PC-9 (cell line): ENCODE data around the gene PDS5B. TPM values are rescaled to one million over a fixed set of nuclear protein-coding genes. Genes with fewer than 3 reads are reported as not detected.

Source experiments
- BruUV-seq: library from RNA; stranded (reverse); fragments of 400-500 nt; replicated peaks from 2 replicates; lab custom pipeline; 2021; lab: Mats Ljungman, UMichigan
- CTCF ChIA-PET: fragments of 300-600 bp; sonication (Branson Sonifier 250); formaldehyde crosslinking; loops from one replicate; lab custom pipeline; 2022; ENCODE audit warnings: antibody characterized with exemption; lab: Charles Lee
- POLR2A ChIA-PET: fragments of 300-600 bp; sonication (Branson Sonifier 250); formaldehyde crosslinking; loops from one replicate; lab custom pipeline; 2022; ENCODE audit warnings: antibody characterized with exemption; ENCODE audit not compliant: unreplicated experiment; lab: Charles Lee
- DNase-seq, 2 experiments: peaks; one replicate each; pipeline versions ENCODE4 v3.0.0 to v3.0.0-alpha.2; 2015 to 2022; ENCODE audit warnings: mixed read lengths in 1 of 2
- H2AFZ ChIP-seq: fragments of 200-600 bp; sonication (generic); 2 replicates; pipeline ENCODE4 v1.8.1; 2017; ENCODE audit warnings: antibody characterized with exemption
- H3F3A ChIP-seq: fragments of 200-600 bp; sonication (generic); 2 replicates; pipeline ENCODE4 v1.8.1; 2017; ENCODE audit warnings: antibody characterized with exemption, mild to moderate bottlenecking, low read depth; ENCODE audit not compliant: insufficient read depth
- H3K27ac ChIP-seq: fragments of 200-600 bp; sonication (generic); 2 replicates; pipeline ENCODE4 v1.6.1; 2016; ENCODE audit warnings: mixed run types
- H3K27me3 ChIP-seq: fragments of 200-600 bp; sonication (generic); 2 replicates; pipeline ENCODE4 v1.6.1; 2016; ENCODE audit warnings: low read depth, mixed run types; ENCODE audit not compliant: insufficient read depth
- H3K36me3 ChIP-seq: fragments of 200-600 bp; sonication (generic); 2 replicates; pipeline ENCODE4 v1.6.1; 2016; ENCODE audit warnings: low read depth, mixed run types
- H3K4me1 ChIP-seq: fragments of 200-600 bp; sonication (generic); replicated peaks from 2 replicates; pipeline ENCODE4 v1.6.1; 2016; ENCODE audit warnings: mixed run types; ENCODE audit not compliant: insufficient read depth
- H3K4me2 ChIP-seq: fragments of 200-600 bp; sonication (generic); 2 replicates; pipeline ENCODE4 v1.6.1; 2017; ENCODE audit warnings: mixed run types
- H3K4me3 ChIP-seq: fragments of 200-600 bp; sonication (generic); 2 replicates; pipeline ENCODE4 v1.6.1; 2016; ENCODE audit warnings: mixed run types
- H3K79me2 ChIP-seq: fragments of 200-600 bp; sonication (generic); 2 replicates; pipeline ENCODE4 v1.6.1; 2017; ENCODE audit warnings: low read depth, mixed run types
- H3K9me2 ChIP-seq: fragments of 200-600 bp; sonication (generic); 2 replicates; pipeline ENCODE4 v1.8.1; 2017; ENCODE audit warnings: mild to moderate bottlenecking; ENCODE audit not compliant: insufficient read depth
- H3K9me3 ChIP-seq: fragments of 200-600 bp; sonication (generic); 2 replicates; pipeline ENCODE4 v1.8.1; 2016; ENCODE audit warnings: low read depth; ENCODE audit not compliant: insufficient read depth
- H4K20me1 ChIP-seq: fragments of 200-600 bp; sonication (generic); 2 replicates; pipeline ENCODE4 v1.8.1; 2017; ENCODE audit not compliant: insufficient read depth
- EZH2 ChIP-seq: fragments of 200-600 bp; sonication (generic); IDR thresholded peaks from 2 replicates; pipeline ENCODE4 v1.8.0; 2017; ENCODE audit warnings: antibody characterized with exemption, low read depth
- intact Hi-C: fragments of 100-400 bp; cut with micrococcal nuclease; formaldehyde crosslinking; loops from one replicate; pipeline ENCODE4 v1.10.0; 2022; ENCODE audit not compliant: unreplicated experiment
- total RNA-seq: library from RNA; stranded (reverse); gene quantifications from 2 replicates; pipeline ENCODE4 v1.2.3, GENCODE V29; 2021
- TF ChIP-seq, protein P1 (sequence below): fragments of 200-600 bp; sonication (generic); conservative IDR thresholded peaks from 2 replicates; pipeline ENCODE4 v1.6.1; 2017; ENCODE audit warnings: mixed run types, antibody characterized with exemption, mild to moderate bottlenecking, moderate library complexity

PDS5B gene
- total RNA-seq, 1 experiment from 2014 or later = 37.6 TPM

DNA sequence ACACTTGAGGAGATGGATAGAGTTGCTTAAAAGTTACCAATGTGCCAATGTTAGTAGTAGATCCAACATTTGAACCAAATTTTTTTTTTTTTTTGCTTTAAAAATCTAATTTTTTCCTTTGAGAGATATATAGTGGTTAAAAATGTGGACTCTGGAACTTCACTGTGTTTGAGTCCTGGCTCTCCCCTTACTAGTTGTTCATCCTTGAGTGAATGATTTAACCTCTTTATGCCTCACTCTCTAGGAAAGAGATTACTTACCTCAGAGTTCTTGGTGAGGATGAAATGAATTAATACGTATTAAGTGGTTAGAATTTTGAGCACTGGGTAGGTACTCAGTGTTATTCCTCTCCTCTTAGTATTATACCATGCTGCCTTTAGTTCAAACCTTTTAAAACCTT lies 24.3 kb downstream of the PDS5B start:
- POLR2A ChIA-PET = no interaction called here
- Histone ChIP-seq H3F3A (no peaks in the 10 kb centered on the region), H3K4me1 (no peaks in the 10 kb centered on the region), H3K79me2 (peaks cover 98% of the 10 kb centered on the region), H2AFZ (no peak overlapping the region), H3K4me2 (no peak overlapping the region), H4K20me1 (peaks cover 10% of the 10 kb centered on the region), H3K9me2 (no peaks in the 10 kb centered on the region), H3K27me3 (no peaks in the 10 kb centered on the region), H3K27ac (no peak overlapping the region), H3K9me3 (no peaks in the 10 kb centered on the region; the same call in 1 of the 2 replicates), H3K4me3 (no peak overlapping the region), H3K36me3 (no peaks in the 10 kb centered on the region)
- no peak for DNase-seq
- no TSS peak for BruUV-seq
- TF ChIP-seq, protein P1, sequence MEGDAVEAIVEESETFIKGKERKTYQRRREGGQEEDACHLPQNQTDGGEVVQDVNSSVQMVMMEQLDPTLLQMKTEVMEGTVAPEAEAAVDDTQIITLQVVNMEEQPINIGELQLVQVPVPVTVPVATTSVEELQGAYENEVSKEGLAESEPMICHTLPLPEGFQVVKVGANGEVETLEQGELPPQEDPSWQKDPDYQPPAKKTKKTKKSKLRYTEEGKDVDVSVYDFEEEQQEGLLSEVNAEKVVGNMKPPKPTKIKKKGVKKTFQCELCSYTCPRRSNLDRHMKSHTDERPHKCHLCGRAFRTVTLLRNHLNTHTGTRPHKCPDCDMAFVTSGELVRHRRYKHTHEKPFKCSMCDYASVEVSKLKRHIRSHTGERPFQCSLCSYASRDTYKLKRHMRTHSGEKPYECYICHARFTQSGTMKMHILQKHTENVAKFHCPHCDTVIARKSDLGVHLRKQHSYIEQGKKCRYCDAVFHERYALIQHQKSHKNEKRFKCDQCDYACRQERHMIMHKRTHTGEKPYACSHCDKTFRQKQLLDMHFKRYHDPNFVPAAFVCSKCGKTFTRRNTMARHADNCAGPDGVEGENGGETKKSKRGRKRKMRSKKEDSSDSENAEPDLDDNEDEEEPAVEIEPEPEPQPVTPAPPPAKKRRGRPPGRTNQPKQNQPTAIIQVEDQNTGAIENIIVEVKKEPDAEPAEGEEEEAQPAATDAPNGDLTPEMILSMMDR = no peak
- no peak for TF ChIP-seq EZH2
- CTCF ChIA-PET = no interaction called here
- intact Hi-C loops = no loop called here

DNA sequence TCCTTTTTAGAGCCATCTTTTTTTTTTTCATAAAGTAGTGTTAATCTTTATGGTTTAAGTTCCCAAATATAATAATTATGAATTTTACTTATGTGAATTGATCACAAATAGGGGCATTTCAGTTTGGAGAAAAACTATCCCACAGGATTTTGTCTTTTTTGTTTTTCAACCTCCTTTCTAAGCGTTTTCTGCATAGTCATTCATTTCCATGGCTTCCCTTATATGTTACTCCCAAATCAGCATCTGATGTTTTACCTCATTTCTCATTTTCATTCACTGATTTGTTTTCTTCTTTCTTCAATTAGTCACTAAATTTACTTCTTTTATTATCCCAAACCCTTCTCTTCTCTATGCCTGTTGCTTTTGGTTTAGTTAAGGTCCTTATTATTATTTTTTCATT lies 24.7 kb downstream of the PDS5B start:
- no peaks in the 10 kb centered on the region for H3K9me2 ChIP-seq
- H3K4me2 ChIP-seq = no peak overlapping the region
- DNase-seq = no peak
- no peaks in the 10 kb centered on the region for H3F3A ChIP-seq
- no peak overlapping the region for H3K27ac ChIP-seq
- ChIA-PET CTCF (no interaction called here), POLR2A (no interaction called here)
- BruUV-seq = no TSS peak
- H3K79me2 ChIP-seq = peaks cover 98% of the 10 kb centered on the region
- H3K27me3 ChIP-seq = no peaks in the 10 kb centered on the region
- no peaks in the 10 kb centered on the region for H3K36me3 ChIP-seq
- intact Hi-C loops = no loop called here
- H3K4me3 ChIP-seq = no peak overlapping the region
- no peaks in the 10 kb centered on the region for H3K4me1 ChIP-seq
- TF ChIP-seq, protein P1 = no peak
- no peak for TF ChIP-seq EZH2
- peaks cover 10% of the 10 kb centered on the region for H4K20me1 ChIP-seq
- H3K9me3 ChIP-seq = no peaks in the 10 kb centered on the region; the same call in 1 of the 2 replicates
- H2AFZ ChIP-seq = no peak overlapping the region

DNA sequence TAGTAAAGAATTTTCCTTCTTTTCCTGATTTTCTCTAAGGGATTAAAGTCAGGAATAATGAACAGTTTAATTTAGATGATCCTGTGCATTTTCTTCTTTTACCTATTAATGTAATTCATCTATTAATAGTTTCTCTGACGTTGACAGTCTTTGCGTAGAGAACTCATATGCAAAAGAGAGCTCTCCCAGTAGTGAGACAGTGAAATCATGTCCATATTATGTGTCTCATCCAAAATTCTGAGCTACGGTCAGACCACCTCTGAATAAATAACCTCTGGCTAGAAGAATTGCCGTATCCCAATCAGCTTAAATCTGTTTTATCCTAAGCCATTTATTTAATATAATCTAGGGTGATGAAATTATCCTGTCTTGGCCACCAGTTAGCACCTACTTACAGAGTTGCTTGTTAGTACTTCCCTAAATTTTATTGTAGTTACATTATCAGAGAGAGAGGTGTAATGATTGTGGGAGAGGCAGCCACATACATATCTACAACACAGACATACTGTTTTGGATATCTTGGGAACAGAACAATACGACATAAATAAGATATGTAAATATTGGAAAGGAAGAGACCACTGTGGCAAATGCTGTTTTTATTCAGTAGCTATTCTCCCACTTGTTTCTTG lies 30.7 kb downstream of the PDS5B start:
- intact Hi-C loops = no loop called here
- BruUV-seq = no TSS peak

More for the DNA sequence above, 30.7 kb downstream of the PDS5B start:
- no peak overlapping the region for H2AFZ ChIP-seq
- no peaks in the 10 kb centered on the region for H3K4me1 ChIP-seq
- H3K27ac ChIP-seq = no peak overlapping the region
- no peaks in the 10 kb centered on the region for H3K36me3 ChIP-seq
- H3F3A ChIP-seq = no peaks in the 10 kb centered on the region
- CTCF ChIA-PET = no interaction called here
- H3K4me2 ChIP-seq = no peak overlapping the region
- peaks cover 100% of the 10 kb centered on the region for H3K79me2 ChIP-seq
- H3K4me3 ChIP-seq = no peak overlapping the region
- DNase-seq = no peak
- peaks cover 28% of the 10 kb centered on the region for H3K9me3 ChIP-seq
- no peaks in the 10 kb centered on the region for H3K9me2 ChIP-seq
- POLR2A ChIA-PET = no interaction called here
- no peaks in the 10 kb centered on the region for H3K27me3 ChIP-seq
- TF ChIP-seq, protein P1 = no peak
- TF ChIP-seq EZH2 = no peak
- peaks cover 13% of the 10 kb centered on the region; the same call in 1 of the 2 replicates for H4K20me1 ChIP-seq
